ENCODE results near the gene FAT1.
"Not testable (repeated sequence)": the region's sequence is repeated elsewhere in the genome, so short reads cannot be mapped to it uniquely, and the experiment has no call there.

FAT1 gene

DNA sequence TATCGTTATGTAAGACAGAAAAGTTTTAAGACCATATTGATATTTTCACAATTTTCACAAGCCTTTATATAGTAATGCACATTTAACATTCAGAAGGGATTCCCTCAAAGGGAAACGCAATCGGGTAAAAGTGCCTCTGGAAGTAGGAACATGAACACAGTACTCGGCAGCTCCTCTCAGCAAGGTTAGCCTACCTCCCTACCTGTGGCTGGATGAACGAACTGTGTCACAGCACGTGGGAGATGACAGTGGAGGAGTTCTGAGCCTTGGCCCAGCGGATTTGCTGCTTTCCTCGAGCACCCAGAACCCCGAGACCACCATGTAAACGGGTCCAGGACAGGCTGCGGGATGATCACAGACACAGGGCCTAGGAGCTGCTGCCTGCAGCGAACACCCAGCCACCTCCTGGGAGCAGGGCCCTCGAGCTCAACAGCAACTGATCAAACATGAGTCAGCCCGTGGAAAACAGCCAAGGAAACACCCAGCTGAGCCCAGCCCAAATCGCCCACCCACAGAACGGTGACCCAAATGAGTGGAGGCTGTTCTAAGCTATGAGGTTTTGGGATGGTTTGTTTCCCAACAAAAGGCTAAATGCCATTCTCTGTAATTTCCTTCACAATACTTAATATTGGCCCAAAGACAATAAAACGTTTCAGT, 30.4 kb downstream of the FAT1 start:
- DNase-seq: no peak

DNA sequence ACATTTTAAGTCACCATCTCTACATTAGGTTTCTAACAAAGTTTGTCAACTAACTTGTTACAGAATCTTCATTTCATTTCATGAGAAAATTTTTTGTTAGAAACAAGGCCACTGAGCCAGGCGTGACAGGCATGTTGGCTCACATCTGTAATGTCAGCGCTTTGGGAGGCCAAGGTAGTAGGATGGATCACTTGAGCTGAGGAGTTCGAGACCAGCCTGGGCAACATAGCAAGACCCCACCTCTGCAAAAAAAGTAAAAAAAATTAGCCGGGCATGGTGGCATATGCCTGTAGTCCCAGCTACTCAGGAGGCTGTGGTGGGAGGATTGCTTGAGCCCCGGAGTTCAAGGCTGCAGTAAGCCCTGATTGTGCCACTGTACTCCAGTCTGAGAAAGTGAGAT, 32.3 kb downstream of the FAT1 start:
- no peak for DNase-seq

DNA sequence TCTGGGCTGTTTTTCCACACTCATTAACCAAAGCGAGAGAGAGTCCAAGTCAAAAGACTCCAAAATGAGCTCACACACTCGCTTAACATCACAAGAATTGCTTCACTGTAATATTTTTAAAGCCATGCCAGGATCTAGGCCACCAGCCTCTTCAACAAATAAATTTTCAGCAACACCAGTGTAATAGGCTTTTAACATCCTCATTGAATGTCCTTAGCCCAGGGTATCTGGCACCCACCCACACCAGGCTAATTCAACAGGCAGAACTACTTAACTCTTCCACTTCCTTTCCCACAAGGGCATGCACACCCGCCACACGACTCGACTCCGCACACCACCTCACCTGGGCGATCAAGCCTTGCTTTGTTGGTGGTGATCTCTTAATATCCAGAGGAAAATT, 34.2 kb downstream of the FAT1 start:
- no peak for DNase-seq

DNA sequence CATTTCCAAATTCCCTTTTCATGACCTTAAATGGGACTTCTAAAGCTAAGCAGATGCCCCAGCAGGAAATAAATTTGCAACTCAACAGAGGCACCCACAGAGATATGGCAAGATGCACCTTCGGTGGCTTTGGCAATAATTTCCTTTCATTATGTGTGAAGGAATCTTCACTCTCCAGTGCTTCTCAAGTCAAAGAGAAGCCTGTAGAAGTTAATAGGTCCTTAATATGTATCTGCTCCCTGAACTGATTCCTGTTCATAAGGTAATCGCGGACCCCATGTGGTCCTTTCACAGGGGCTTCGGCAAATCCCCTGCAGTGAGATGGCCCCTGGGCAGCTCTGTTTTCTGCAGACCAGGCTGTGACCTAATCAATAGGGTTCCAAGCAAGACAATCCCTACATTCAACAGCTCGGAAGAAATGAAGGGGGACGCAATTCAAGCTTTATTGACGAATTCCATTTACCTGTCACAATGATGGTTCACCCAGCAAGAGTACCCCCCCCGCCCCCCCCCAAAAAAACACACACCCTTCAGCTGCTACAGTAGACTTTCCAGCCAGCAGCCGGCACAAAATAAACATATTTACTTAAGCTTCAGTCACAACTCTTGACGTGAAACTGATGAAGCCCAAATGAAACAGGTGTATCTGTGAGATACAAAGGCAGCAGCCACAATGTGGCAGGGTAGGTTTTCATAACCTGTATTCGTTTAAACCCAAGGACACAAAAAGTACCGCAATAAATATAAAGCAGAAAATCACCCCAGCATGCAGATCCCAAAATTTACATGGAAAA, 35.3 kb downstream of the FAT1 start:
- DNase-seq: no peak

DNA sequence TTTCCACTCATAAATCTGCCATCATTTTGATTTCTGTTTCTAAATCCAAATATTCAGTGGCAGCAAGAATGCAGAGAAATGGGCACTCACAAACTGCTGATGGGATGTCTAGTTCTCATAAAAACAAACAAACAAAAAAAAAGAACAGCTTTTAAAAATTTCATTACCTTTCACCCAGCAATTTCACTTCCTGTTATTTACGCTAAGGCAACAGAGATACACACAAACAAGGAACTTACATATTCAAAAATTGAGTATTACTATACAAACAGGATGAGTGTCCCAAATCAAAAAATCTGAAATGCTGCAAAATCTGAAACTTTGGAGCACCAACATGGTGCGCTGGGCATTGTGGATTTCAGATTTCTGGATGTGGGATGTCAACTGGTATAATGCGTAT, 36.4 kb downstream of the FAT1 start:
- DNase-seq: no peak

DNA sequence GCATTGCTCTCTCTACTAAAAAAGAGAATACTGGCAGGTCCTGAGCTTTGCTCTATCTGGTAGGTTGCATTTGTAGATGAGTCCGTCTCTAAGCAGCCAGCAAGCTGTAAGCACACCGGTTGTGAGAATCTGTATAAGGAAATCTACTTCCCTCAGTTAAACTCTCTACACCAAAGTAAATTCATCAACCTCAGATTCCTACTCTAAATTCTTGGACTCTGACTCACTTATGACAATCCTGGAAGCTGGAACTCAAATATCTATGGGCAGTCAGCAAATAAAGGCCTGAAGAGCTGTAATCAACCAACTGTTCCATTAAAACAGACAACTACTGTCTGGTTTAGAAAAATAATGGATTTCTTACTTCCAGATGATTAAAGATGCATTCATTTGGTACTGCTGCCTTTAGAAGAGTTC, 37.9 kb downstream of the FAT1 start:
- no peak for DNase-seq

DNA sequence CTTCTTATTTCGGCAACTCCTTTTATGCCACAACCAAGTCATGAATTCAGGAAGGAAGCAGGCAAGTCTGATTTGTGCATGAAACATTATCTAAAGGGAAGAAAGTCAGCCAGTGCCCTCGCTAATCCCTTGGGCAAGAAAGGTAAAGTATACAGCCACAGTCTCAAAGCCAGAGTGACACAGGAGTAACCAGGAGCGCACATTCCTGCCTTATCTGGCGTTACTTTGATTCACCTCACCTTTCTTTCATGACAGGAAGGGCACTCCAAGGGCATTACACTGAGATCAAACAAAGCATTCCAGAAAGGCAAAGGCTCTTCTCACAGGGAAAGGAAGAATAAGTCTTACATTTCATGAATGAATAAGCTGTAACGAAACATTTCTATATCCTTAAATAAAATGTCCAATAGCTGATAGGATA, 38.8 kb downstream of the FAT1 start:
- DNase-seq: no peak

DNA sequence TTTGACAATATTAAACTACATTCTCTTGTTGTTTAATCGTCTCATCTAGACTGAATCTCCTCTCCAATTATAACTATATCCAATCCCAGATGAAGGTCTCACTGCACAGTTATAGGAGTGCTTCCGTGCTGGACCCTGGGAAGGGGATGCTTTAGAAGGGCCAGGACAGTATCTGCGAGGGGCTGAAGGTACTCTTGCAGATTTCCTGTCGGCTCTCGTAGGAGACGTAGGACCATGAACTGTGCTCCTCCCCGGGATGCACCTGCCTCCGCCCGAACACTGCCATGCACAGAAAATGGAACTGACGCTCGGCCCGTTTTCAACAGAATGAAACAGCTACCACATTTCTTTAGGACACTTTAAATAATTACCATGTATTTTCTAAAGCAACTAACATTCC, 39.4 kb downstream of the FAT1 start:
- no peak for DNase-seq

DNA sequence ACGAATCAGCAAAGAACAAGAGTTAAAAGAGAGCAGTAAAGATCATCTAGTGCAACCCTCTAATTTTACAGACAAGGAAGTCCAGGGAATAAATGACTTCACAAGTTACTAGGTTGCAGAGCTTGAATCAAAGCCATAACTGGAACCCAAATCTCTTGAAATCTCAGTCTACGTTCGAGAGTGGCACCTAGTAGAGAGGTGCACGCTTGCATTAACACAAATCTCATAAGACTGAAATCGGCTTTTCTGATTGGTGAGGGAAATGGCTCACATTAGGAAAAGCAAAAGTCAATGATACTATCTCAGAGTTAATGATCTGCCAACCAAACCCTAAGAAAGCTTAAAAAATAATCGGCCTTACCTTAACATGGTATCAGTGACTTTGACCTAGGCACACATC, 43.0 kb downstream of the FAT1 start:
- DNase-seq: no peak

DNA sequence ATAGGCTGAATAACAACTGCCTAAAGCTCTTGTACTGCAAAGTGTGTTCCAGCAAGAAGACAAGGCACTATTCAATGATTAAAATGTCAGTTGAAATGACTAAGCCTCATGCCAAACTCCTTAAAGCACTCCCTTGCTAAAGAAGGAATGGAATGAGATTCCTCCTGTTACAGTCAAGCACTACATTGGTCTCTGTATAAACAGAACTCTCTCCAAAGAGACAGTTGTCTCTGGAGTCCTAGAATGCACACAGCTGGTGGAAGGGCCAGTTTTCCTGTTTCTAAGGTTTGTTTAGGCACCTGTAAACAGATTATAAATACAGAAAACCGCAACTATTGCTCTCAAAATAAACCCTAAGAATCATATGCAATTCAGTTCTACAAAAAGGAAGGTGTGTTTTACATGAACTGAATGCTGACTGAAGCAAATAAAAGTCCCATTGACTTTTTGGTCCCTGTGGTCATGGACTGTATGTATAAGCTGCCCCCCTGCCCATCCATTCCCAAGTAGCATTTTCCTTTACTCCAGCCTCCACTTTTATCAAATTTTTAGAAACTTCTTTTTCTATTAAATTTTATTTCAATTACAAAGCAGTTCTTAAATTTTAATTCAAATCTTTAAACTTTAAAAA, 47.0 kb downstream of the FAT1 start:
- DNase-seq: no peak

DNA sequence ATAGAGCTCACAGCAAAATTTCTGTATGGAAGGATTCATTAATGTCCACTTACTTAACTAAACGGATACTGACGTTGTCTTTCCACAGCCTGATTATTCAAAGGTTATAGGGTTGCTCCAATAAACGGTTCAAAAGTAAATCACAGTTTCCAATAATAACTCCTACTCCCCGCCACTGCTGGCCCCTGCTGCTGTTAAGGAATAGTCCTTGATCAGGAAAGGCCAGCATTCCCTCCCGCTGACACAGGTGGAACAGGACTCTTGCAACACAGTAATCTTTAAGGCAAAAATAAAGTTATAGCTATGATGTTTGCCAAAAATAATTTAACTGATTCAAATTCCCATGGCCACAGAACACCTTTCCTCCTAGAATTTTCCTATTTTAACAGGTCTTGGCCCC, 53.9 kb downstream of the FAT1 start:
- DNase-seq: no peak

DNA sequence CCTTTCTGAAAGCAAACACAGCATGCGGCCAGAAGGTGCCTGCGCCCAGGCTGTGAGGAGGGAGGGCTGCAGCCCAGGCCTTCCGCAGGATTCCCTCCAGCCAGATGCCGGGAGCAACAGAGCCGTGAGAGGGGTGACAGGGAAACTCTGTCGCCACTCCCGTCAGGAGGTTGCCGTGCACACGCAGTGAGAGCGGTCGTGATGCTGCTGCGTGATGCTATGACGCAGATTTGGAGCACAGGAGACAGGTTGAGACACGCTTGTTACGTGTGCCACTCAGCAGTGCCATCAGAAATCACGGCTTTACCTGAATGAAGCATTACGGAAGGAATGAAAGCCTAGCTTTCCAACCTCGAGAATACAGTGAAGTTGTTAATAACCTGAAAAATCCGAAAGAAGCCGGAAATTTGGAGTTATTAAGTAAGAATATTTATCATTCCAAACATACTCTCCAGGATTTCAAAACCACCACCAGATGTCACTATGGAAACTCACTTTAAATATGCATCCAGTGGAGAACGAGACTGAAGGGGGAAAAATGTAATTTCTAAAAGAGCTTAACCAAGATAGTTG, 54.4 kb downstream of the FAT1 start:
- no peak for DNase-seq

DNA sequence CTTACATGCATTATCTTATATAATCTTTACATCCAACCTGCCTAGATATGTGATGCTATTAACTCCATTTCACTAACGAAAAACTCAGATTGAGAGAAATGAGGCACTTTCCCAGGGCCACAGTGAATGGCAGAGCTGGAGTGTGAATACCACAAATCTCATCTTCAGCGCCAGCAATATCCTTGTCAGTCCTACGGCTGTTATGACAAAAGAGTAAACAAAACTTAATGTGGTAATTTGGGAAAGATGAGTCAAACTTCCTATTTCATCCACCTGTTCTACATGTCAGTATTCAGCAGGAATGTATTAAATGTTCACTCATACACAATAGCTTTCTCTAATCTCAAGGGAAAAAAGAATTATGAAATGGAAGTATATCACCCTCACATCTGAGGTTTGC, 56.9 kb downstream of the FAT1 start:
- DNase-seq: no peak

DNA sequence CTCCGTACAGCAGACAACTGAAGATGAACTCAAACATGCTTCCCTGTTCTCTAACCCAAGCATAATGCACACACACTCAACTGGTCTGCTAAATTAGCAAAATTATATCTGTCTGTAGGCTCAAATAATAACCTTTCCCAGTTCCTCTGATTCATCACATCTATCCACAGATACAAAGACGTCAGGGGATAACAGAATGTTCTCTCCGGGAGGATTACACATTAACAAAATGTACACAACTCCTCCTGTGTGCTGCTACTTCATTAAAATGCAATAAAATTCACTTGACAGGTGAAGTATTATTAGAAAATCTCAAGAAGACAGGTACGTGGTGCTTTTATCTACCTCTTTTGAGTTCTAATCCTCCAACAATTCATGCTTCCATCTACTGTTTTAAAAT, 57.4 kb downstream of the FAT1 start:
- no peak for DNase-seq

DNA sequence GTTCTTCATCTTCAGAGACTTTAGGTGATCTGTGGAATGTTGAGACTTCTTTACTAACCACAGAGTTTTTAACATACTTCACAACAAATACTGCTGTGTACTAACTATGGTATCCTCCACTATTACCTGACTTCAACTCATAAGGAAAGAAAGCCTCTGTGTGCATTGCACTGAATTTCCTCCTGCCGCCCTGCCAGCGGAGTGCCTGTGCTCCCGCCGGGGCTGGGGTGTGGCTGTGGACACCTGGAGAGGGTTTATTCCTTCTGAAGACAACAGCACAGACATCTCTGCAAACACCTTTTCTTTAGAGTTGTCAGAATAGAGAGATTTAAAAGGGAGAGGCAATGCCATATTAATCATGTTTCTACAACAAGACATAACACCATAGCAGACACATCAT, 63.3 kb downstream of the FAT1 start:
- DNase-seq: no peak

DNA sequence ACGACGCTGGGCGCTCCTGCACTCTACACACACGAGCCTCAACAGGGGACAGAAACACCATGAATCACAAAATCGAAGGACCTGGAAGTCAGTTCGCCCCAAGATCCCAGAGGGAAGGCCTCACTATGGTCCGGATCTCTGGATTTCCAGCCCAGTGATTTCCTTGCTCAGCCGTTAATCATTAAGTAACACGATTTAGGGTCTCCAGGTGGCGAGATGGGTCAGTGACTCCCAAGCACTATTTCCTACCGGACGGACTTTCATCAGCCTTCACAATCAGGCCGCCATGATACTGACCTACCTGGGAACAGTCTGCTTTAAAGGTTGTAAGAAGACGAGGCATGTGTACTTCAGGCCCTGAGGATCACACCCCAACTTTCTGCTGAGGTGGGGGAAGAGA, 63.7 kb downstream of the FAT1 start:
- no peak for DNase-seq

DNA sequence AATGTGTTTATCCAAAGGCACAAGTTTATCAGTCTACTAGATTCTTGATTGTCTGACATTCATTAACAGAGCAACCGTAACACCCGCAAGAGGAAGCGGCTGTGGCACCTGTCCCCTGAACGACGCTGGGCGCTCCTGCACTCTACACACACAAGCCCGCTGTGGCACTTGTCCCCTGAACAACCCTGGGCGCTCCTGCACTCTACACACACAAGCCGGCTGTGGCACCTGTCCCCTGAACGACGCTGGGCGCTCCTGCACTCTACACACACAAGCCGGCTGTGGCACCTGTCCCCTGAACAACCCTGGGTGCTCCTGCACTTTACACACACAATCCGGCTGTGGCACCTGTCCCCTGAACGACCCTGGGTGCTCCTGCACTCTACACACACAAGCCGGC, 64.2 kb downstream of the FAT1 start:
- DNase-seq: not testable (repeated sequence)

DNA sequence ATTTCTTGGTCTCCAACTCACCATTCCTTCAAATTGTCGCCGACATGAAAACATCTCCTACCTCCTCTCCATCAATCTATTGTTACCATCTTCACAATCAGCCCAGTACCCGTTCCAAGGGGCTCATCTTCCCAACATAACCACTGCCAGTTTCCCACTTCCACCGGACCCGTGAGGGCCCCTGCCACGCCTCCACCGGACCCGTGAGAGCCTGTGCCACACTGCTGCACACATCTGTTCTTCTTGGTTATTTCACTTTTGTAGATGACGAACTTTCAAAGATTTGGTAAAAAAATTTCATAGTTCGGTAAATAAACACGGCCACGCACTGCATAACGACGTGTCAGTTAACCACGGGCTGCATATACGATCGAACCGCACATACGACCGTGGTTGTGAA, 65.0 kb downstream of the FAT1 start:
- no peak for DNase-seq

DNA sequence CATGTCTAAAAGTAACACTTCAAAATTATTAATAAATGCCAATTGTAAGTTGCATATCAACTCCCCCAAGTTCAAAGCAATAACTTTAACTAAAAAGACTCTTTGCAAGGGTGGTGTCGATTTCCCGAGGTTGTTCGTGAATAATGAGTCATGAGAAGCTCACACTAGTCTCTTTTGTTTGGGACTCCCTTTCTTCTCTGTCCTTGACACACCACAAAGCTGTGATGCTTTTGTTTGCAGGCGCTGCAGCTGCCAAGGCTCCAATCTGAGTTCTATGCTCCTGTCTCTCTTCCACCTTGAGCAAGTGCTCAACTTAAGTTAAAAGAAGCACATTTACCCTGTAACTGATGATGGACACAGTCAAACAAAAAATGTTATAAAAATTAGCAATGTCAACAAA, 65.9 kb downstream of the FAT1 start:
- no peak for DNase-seq

DNA sequence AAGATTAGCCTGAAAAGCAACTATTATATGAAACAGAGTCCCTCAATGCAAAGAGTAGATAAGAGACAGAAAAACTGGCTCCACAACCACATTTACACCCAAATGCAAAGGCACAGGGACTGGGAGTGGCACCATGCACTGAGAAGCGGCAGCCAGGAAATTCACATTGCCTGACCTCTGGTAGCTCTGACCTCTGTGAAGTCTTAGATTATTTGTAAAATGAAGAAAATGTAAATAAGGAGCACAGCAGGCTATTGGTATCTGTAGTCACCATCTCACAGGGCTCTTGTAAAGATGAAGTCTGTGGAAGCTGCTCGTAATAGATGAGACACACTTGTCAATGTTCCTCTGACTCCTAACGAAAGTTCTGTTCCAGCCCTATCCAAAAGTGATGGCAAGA, 69.7 kb downstream of the FAT1 start:
- no peak for DNase-seq

DNA sequence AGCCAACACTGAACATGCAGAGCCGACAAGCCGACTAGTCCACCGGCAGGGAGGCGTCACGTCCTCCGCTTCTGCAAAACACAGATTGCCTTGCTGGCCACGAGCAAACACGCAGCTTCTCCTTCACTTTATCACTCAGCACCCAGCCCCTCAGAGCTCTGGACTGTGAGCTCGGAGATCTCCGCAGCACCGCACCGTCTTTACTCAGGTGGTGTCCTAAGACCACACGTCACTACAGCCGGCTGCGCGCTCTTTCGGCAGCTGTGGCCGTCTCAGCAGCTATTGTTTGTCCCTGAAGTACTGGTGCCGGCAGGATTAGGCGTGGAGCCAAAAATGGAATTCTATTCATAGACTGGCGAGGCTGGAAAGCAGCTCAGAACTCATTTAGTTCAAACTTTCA, 72.0 kb downstream of the FAT1 start:
- no peak for DNase-seq

DNA sequence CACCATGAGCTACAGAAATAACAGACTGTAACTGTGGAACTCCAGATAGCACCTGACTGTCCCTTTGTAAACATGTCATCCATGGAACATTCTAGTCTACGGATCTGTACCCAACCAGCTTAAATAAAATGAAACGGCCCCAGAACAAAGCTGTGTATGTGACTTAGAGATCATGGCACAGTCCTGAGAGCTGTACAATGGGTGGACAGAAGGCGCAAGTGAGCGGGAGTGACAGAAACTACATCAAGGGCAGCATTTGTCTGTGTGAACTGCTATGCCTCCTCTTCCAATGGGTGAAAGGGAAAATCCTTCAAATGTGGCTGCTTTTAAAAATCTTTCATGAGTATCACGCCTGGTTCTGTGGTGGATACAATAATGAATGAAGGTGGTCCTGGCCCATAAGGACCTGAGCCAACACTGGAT, 72.5 kb downstream of the FAT1 start:
- DNase-seq: no peak

DNA sequence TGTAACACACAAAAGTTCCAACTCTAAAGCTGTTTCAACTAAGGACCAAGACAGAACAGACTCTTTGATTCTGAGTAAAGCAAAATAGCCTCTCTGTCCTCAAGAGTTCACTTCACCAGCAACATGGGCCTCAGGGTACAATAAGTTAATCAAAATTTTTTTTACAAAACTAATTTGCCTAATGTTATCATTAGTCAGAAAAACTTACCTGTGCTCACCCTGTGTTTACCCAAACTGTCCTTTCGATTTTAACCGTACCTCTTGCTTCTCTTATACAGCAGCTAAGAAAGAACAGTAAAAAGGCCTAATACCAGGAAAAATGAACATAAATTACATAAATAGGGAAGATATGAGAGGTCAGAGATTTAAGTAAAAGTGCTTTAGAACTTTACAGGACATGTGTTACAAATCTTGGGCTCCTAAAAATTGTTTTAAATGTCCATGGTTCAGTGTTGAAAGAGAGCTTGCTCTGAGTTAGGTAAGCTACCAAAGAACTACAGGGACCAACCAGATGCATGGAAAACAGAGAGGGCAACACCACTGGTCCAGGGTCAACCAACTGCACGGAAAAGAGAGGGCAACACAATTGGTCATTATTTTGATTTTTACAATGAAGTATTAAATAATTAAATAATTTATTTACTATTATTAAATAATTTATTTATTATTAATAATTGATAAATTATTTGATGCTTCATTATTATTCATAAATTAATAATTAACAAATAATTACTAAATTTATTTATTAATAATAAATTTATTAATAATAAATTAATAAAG, 73.1 kb downstream of the FAT1 start:
- no peak for DNase-seq
